Mucosa of gallbladder (tissue), 1 donor: Measurements from ENCODE around the gene MPRIP. TPM values are rescaled to one million over a fixed set of nuclear protein-coding genes. Genes with fewer than 3 reads are reported as not detected.
A peak's percentile ranks its signal among the peaks of the same experiment; 100 is the strongest.
"Not testable (repeated sequence)": the region's sequence is repeated elsewhere in the genome, so short reads cannot be mapped to it uniquely, and the experiment has no call there.

Experiments
- DNase-seq: peaks from one replicate; pipeline ENCODE4 v3.0.0-alpha.2; 2020; ENCODE audit warnings: low spot score
- total RNA-seq: library from RNA; stranded (reverse); gene quantifications from one replicate; pipeline ENCODE4 v1.2.1, GENCODE V29; 2021
- donor health status: DM: no; HTN: no; CAD: no.

Gene MPRIP
- total RNA-seq, 1 donor from 2014 or later: 263 TPM

DNA sequence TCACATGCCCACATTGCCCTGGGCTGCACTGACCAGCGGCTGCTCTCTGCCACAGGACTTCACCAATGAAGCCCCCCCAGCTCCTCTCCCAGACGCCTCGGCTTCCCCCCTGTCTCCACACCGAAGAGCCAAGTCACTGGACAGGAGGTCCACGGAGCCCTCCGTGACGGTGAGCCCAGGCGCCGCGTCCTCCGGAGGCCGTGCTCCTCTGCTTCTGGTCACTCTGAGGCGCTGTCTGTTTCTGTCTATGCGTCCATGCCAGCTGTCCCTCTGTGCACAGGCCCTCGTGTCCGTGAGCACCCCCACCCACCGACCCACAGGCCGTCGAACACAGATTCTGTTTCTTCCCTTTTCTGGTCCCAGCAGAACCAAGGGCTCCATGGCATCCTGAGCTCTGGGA is 101.2 kb downstream of the MPRIP start:
- DNase-seq: no peak

DNA sequence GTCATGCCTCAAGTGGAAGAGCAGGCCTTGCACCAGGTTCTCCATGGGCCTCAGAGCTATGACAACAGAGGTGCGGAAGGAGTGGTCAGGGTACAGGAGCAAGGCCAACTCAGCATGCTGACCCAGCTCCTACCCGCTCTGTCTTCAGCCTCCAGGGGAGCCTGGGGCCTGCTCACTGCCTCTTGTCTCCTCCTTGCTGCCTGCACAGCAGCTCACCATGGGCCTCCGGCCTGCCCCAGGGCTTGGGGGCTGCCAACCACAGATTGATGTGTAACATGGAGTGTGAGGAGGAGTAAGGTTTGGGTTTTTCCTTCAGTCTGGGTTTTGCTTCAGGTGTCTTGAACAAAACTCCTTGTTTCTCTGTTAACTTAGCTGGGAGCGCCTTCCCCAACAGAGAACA is 101.8 kb downstream of the MPRIP start:
- DNase-seq: no peak

DNA sequence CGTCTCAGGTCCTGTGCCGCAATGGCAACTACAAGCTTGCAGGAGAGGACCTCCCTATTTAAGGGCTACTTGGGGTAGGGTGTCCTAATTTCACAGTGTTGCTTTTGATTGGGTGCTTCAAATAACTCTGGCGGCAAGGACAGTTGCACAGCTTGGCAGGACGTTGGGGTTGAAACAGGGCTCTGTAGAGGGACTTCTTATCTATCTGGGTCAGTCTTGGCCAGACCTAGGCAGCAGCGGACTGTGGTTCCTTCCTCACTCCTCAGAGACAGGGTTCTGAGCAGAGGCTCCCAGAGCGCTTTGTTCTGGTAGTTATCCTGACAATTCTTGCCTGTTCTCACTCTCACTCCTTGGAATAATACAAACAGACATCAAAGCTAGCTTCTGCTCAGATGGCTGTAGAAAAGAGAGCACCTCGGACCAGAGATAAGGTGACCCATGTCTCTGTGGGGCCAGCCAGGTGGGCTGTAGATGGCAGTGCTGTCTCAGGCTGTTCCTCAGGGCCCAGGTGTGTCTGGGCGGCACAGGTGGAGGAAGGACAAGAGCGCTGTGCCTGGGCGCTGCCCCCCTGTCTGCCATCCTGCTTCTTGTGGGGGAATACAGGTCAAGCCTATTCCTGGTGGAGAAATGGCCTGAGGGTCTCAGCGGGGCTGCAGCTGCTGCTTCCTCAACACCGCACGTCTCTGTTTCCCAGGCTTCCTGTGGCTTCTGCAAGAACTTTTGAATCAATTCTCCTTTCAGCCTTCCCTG is 102.8 kb downstream of the MPRIP start:
- no peak for DNase-seq

DNA sequence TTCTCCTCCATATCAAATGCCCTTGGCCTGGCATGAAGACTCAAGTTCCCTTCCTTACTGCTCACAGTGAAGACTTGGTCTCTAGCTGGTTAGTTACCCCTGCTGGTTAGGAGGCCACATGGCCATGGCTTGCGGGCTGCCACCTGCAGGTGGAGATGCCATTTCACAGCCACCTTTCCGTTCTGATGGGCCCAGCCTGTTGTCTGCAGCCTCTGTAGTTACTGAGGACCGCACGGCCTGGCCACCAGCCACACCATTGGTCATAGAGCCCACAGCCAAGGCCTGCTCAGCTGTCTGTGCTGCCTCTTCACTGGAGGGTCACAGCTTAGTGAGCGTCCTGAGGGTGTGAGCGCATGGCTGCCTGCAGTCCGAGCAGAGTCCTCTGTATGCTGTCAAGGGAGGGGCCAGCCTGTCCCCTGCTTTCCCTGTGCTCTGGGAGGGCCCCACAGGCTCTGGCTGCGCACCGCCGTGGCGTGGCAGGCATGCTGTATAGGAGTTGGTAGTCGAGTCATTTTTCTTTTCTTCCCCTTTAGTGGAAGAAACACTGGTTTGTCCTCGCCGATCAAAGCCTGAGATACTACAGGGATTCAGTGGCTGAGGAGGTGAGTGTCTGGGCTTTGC is 104.6 kb downstream of the MPRIP start:
- DNase-seq: no peak

DNA sequence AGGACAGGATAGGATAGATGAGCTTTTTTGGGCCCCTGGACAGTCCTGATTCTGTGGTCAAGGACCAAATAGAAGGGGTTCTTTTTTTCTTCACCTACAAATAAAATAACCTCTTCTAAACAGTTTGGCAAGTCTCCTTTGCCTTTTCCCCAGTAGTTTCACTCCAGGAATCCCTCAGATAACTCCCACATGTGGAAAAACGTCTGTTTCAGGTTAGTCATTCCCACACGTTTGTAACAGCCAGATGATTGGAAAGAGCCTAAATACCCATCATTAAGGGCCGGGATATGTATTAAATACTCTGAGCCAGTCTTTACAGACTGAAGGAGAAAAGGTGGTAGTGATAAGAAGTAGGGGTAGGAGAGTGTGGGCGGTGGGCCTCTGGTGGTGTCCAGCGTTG is 105.6 kb downstream of the MPRIP start:
- no peak for DNase-seq

DNA sequence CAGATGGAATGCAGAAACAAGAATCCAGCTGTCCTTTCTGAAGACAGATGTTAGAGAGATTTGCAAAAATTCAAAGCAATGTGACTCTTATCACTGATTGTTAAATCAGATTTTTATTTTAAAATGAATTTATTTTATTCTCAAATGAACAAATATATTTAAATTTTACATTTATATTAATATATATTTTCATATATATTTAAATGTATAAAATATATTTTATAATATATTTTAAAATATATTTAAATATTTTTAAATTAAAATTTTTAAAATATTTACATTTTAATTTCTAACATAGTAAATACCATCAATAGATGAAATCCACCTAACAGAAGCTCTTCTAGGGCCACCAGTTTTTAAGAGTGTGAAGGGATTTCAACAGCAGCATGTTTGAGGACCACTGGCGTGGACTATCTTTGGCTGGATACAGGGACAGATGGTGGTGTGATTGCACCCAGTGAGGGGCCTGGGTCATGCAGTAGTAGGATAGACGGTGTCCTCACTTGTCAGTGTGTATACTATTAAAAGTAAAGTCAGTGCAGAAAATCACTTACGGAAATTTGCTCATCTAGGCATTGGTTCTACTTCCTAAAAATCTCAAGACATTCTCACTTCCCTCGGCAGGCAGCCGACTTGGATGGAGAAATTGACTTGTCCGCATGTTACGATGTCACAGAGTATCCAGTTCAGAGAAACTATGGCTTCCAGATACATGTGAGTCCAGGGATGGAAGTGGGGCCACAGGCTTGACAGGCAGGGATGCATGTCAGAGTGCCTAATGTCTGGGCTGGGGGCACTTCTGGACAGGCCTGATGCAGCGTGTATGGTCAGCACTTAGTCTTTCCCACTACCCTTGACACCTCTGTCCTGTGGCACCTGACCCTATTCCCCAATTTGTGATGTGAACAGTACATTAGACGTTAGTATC is 107.5 kb downstream of the MPRIP start:
- no peak for DNase-seq

DNA sequence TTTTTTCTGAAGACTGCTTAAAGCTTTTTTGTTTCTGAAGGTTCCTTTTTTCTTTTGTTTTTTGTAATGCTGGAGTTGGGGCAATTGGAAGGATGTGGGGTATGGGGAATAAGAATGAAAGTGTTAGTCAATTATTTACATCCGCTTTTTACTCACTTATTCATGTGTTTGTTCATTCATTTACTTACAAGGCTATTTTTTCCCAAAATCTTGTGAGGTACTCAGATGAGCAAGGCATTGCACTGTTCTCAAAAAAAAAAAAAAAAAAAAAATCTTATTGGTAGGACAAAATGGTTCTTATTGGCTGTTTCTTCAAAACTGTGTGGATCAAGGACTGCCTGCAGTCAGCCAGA is 108.2 kb downstream of the MPRIP start:
- DNase-seq: no peak

DNA sequence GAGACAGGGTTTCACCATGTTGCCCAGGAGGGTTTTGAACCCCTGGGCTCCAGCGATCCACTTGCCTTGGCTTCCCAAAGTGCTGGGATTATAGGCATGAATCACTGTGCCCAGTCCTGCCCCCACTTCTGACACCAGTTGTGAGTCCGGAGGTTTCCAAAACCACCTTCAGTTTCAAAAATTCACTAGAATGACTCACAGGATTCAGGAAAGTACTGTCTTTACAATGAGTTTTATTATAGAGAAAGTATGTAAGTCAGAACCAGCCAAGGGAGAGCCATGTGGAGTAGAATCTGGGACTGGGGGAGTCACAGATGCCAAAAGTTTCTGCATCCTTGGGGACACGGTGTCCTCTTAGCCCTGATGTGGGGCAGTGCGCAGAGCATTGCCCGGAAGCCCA is 108.8 kb downstream of the MPRIP start:
- no peak for DNase-seq

DNA sequence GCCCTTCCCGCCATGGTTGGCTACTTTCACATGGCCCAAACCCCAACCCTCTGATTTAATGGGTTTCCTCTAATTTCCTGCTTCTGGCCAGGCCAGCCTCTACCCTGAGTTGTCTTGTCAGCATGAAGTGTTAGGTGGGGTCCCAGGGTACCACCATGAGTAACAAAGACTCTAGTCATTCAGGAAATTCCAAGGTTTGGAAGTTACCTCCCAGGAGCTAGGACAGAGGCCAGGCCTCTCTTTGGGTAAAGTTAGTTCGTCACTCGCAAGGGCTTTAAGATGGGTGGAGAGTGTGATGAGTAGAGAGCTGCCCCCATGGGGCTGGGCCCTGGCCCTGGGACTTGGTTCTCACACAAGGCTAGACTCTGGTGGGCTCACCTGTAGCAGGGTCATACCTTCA is 109.3 kb downstream of the MPRIP start:
- no peak for DNase-seq

DNA sequence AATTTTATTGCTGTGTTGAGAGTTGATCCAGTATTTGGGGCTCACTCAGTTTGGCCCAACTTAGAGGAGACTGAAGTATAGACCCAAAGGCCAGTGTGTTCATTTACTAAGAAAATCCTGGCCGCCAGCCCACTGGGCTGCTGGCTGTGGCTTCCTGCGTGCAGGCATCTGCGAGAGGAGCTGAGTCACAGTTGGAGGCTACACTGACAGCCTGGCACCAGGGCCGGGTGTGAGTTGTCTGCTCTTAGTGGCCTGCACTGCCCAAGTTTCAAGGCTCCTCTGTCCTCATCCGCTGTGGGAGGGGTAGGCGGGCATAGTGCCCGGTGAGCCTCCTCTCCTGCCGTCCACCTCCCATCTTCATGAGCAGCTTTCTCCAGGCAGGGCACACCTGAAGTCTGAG is 109.7 kb downstream of the MPRIP start:
- DNase-seq: peak; percentile 87

DNA sequence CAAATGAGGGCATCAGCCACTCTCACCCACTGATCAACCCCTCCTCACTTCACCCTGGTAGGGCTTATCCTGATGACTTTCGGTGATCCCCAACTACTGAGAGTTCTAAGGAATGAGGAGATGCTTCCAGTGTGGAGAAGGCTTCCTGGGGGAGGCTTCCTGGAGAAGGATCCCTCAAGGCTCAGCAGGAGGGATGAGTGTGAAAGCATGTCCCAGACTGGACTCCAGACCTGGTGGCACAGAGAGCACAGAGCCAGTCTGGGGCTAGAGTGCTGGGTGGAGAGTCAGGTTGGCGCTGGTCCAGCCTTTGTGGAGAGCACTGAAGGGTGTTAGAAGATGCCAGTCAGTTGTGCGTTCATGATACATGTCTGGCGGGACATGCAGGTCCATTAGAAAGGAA is 110.1 kb downstream of the MPRIP start:
- DNase-seq: no peak

DNA sequence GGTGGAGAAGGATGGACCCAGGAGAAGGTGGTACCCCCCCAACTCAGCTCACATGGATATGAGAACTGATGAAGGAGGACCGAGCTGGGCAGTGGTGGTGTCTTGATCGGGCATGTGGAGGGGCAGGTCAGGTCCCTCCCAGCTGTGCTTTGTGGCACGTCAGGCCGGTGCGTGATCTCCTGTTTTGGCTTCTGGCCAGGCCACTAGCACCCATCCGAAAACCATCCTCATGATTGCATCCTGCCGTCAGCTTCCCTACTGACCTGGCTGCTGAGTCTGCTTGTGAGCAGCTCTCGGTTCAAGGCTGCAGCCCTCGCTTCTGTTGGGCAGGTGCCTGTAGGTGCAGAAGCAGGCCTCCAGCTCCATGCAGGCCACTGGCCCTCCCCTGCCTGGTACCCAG is 110.8 kb downstream of the MPRIP start:
- DNase-seq: no peak

DNA sequence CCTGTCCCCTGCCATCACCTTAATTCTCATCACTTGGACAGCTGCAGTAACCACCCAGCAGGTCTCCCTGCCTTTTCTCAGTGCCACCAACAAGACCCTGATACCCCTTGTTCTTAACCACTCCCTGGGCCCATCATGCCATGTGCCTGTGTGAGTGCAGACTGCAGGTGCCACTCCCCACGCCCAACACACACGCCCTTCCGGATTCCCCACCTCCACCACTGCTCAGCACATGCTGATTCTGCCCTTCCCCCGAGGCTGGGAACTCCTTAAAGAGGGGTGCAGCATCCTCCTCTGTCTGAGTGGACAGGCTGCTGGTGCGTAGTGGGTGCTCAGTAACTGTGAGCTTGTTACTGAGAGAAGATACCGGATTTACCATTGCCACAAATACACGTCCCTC is 111.5 kb downstream of the MPRIP start:
- DNase-seq: no peak

DNA sequence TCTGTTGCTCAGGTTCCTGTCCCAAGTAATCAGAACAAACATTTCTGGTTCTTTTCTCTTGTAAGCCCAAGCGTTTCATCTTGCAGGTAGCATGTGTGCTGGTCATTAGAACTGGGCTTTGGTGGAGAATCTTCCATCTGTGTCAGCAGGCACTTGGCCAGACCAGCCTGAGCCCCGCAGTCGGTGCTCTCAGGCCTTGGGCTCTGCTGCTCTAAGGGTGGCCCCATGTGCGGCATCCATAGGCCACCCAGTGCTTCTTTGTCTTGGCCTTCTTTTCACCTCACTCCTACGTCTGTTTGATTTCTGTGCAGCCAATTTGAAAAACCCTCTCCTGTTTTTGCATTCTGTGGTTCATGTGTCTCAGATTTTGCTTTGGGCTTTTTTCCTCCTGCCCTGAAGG is 112.3 kb downstream of the MPRIP start:
- no peak for DNase-seq

DNA sequence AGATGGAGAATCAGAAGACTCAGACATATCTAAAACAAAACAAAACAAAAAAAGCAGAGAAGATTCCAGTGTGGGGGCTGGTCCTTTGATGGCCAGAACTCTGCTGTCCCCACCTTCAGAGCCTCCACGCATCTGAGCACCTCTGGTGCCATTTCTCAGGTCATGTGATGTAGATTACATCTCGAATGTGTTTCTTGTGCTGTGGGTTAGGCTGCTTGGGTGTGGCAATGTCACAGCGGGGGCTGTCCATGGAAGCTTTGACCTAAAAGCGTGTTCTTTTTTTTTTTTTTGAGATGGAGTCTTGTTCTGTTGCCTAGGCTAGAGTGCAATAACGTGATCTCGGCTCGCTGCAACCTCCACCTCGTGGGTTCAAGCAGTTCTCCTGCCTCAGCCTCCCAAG is 112.7 kb downstream of the MPRIP start:
- no peak for DNase-seq

DNA sequence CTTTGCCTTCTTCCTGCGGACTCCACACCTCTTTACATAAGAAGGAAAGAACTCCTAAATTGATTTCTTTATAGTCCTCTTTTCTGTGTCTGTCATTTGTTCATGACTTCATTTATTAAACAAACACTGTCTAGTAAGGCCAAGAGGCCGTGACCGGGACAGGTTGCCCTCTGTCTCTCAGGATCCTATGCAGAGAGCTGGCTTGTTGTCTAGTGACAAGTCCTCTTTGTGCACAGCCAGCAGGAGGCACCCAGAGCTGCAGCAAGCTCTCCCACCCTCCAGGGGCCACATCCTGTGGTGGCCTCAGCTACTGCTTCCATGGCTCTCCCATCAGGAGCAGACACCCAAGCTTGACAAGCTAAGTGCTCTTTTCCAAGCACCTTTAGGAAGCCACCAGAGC is 113.3 kb downstream of the MPRIP start:
- no peak for DNase-seq

DNA sequence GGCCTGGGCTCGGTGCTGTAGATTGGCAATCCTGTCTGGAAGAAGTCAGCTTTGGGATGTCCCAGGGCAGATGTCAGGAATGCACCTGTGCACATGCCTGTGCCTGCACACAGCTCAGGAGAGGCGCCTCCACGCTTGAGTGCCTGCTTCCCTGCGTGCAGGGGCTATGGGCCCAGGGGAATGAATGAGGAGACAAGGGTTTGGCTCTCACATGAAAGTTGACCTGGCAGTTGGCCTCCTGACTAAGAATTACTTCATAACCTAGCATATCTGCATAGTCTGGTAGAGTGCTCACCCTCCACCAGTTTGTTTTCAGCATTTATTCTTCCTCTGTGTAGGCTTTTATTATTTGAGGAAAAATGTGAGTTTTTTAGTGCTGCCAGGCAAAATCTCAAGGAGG is 113.8 kb downstream of the MPRIP start:
- DNase-seq: no peak

DNA sequence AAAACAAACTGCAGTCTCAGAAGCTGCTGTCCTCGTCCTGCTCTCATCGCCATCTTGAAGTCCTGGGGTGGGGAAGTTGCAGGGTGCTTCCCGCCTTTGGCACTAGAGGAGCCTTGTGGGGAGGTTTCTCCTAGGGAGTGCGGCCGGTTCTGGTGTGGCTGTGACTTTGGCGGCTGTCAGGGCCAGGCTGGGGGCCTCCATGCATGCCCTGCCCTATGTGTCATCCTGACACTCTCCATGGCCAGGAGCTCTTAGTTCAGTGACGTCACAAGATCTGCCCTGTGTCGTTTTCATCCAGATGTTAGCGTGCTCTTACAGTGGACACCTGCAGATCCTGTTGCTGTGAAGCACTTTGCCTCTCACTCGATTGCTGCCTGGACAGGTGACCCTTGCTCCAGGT is 114.3 kb downstream of the MPRIP start:
- no peak for DNase-seq

DNA sequence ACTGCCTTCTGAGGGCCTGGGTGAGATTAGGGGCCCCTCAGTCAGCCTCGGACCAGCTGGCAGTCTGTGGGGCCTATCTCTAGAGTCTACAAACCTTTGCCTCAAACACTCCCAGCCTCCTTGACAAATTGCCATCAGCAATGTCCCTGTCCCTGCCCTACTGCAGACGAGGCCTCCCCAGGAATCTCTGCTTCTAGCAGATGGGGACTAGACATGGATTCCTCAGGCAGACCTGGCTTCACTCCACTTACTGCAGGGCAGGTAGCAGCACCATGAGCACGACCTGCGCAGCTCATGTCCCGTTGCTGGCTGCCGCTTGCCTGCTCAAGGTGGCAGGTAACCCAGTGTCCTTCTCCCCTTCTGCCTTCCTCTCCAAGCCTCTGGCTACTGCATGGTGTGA is 114.8 kb downstream of the MPRIP start:
- DNase-seq: no peak

DNA sequence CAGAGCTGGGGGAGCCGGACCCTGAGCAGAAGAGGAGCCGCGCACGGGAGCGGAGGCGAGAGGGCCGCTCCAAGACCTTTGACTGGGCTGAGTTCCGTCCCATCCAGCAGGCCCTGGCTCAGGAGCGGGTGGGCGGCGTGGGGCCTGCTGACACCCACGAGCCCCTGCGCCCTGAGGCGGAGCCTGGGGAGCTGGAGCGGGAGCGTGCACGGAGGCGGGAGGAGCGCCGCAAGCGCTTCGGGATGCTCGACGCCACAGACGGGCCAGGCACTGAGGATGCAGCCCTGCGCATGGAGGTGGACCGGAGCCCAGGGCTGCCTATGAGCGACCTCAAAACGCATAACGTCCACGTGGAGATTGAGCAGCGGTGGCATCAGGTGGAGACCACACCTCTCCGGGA is 116.2 kb downstream of the MPRIP start:
- DNase-seq: not testable (repeated sequence)

DNA sequence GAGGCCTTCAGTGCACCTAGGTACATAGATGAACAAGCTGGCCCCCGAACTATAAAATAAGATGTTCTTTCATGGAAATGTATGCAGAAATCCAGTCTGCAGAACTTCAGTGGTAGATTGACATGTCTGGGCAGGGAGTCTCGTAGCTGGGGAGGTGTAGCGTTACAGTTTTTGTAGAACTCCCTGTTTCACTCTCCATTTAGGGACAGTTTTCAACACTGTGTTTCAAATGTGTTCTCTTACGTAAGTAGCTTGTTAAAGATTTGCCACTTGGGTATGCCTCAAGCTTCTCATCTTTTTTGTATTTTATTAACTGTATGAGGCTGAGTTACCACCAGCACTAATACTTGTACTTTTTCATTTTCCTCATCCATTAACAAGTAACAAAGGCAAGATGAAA is 117.3 kb downstream of the MPRIP start:
- no peak for DNase-seq

DNA sequence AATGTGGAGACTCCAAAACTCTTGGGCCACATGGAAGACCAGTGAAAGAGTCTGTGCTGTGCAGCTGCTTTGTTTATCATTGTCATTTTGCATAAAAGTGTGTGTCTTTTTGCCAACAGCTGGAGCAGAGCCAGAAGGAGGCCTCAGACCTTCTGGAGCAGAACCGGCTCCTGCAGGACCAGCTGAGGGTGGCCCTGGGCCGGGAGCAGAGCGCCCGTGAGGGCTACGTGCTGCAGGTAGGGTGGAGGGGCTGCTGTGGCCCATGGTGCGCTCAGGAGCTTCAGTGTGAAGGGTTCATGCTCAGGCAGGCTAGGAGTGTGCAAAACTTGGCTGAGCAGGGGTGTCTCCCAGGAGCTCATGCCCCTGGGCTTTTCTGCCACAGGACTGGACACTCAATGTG is 118.9 kb downstream of the MPRIP start:
- DNase-seq: no peak

DNA sequence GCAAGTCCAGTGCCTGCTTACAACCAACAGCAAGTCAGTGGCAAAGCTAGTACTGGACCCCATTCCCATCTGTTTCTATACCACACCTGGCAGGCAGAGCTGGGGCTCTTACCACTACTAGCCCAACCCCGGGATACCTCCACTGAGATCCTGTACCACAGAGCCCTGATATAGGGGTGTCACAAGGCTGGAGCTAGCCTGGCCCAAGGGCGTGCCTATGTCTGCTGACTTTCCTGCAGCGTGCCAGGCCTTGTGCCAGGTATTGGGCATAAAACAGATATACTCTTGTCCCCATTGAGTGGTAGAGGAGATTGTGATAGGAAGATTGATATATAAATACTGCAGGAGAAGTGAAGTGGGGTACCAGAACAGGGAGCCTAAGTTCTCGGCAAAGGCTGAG is 119.5 kb downstream of the MPRIP start:
- DNase-seq: no peak
